ENCODE results near the gene SH3RF3. TPM values are rescaled to one million over a fixed set of nuclear protein-coding genes. Genes with fewer than 3 reads are reported as not detected.

Gene SH3RF3
- total and polyA plus RNA-seq, 2 of the 13 experiments (the other 11 are each of a cell fraction or from before 2014, with no cell fraction given) = 0.04 TPM; not detected in 1

DNA sequence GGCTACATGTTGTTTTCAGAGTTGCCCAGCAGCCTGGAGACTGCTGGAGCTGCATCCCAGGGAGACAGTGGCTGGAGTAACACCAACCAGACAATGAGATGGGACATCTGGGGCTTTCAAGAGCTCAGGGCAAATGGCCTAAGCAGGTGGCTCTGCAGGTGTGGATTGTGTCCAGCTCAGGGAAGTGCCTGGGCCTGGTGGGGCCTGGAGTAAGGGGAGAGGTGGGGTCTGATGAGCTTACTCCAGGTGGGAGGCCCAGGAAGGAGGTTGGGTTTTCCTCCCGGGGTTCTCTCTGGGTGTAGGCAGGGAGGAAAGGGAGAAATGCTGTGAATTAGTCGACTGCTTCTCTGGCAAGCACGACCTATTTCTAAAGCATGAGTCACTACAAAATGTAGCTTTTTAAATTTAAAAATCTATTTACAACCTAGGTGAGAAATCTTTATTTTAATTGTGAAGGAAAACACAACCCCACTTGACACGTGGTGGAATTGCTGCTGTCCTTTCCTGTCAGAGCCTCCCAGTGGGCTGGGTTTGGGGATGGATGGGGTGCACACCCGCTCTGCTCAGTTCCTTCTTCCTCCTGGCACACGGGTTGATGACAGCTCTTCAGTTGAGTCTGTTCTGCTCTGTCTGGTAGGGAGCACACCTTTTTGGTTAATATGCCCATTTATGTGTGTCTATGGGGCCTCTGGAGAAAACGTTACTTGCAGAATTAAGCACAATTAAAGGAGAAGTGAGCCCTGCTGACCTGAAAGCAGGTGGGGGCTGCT is 81.6 kb downstream of the SH3RF3 start (continued):
- TF ChIP-seq TCF12 (IDR thresholded peaks at IDR 0.05) (no peak), TCF12 (CRISPR knock-in tag; IDR thresholded peaks at IDR 0.05) (no peak), SCMH1 (CRISPR knock-in tag; IDR thresholded peaks at IDR 0.05; ENCODE audit: borderline replicate concordance) (no peak), REPIN1 (CRISPR knock-in tag; IDR thresholded peaks at IDR 0.05; ENCODE audit: borderline replicate concordance, low read depth) (no peak), CREM (IDR thresholded peaks at IDR 0.05) (no peak), CREM (CRISPR knock-in tag; IDR thresholded peaks at IDR 0.05) (no peak), ZNF350 (CRISPR knock-in tag; IDR thresholded peaks at IDR 0.05; ENCODE audit: borderline replicate concordance, low read depth) (no peak), AHR (CRISPR knock-in tag; IDR thresholded peaks at IDR 0.05) (no peak), THAP11 (CRISPR knock-in tag; IDR thresholded peaks at IDR 0.05) (no peak)

DNA sequence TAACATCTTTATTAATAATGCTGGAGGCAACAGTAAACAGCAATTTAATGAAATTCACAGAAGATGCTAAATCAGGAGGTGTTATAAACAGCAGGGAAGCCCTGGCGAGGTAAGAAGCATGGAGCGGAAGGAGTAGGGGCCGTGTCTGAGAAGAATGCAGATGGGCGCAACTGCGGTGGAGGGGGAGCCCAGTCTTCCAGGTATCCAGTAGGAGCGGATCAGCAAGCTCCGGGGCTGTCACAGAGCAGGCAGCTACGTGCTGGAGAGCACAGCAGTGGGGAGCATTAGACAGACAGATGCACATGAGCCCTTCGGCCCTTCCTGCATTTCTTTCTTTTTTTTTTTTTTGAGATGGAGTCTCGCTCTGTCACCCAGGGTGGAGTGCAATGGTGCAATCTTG is 82.3 kb downstream of the SH3RF3 start:
- H3K27me3 ChIP-seq (ENCODE audit: control insufficient read depth in 1 of 2, insufficient read depth in 2 of 2, low read length in 2 of 2) = peaks cover 0 to 9% of the 10 kb centered on the region in 2 experiments; a peak in 2 of 5 replicates
- no peak overlapping the region for H3K9ac ChIP-seq (ENCODE audit: insufficient read depth, low read depth, low read length)
- ATAC-seq (no peak), FAIRE-seq (no peak), DNase-seq (ENCODE audit: low spot score) (no peak)
- H3K27ac ChIP-seq (ENCODE audit: extremely low read length, insufficient read depth, low read length) = no peak overlapping the region
- no TSS peak for BruUV-seq (replicated peaks)
- no peaks in the 10 kb centered on the region for H3K79me2 ChIP-seq (ENCODE audit: insufficient read depth, low read length)
- no peak overlapping the region for H3K4me2 ChIP-seq (ENCODE audit: low read depth, low read length)
- in situ Hi-C loops (cut with HindIII; ENCODE audit: extremely low pct_ligation_motif_present, low pct_unique_long_range_greater_than_20kb) (no loop called here), intact Hi-C loops (cut with micrococcal nuclease; ENCODE audit: unreplicated experiment) (loop anchor here (5.0 kb wide), 1 partner anchor 1666 kb away; no protein-coding TSS in a partner anchor)
- no peak overlapping the region for H3K4me3 ChIP-seq (replicated peaks in 1 of 3; ENCODE audit: insufficient read depth in 1 of 3, low read depth in 2 of 3, low read length in 3 of 3)
- no peak overlapping the region for H2AFZ ChIP-seq (ENCODE audit: low read length)
- CTCF ChIA-PET (ENCODE audit: low intra/inter-chr PET ratio, low total read pairs) = no interaction called here
- no peaks in the 10 kb centered on the region for H4K20me1 ChIP-seq (ENCODE audit: insufficient read depth, low read length)
- H3K9me3 ChIP-seq (ENCODE audit: low read length) = no peaks in the 10 kb centered on the region
- H3K4me1 ChIP-seq (ENCODE audit: insufficient read depth, low read length) = peaks cover 19% of the 10 kb centered on the region
- POLR2A ChIA-PET = no interaction called here
- 54% methylated on average over 10 of the region's 10 CpGs for WGBS (ENCODE audit: low lambda C conversion rate)
- no peaks in the 10 kb centered on the region for H3K36me3 ChIP-seq (replicated peaks in 1 of 2; ENCODE audit: control insufficient read depth in 1 of 2, insufficient read depth in 2 of 2, low read length in 2 of 2)
- no peak for TF ChIP-seq HNF1A (IDR thresholded peaks at IDR 0.05; ENCODE audit: low read depth)
- no peak for TF ChIP-seq HNF1A (CRISPR knock-in tag; IDR thresholded peaks at IDR 0.05; ENCODE audit: borderline replicate concordance)
- TF ChIP-seq ARID5B (CRISPR knock-in tag; IDR thresholded peaks at IDR 0.05) = no peak
- no peak for TF ChIP-seq CBX2 (IDR thresholded peaks at IDR 0.05; ENCODE audit: low read depth, low read length)
- no peak for TF ChIP-seq CBX2 (CRISPR knock-in tag; IDR thresholded peaks at IDR 0.05; ENCODE audit: low read depth)
- no peak for TF ChIP-seq PBX2 (CRISPR knock-in tag; IDR thresholded peaks at IDR 0.05)
